Astrocyte of the cerebellum (primary cell): ENCODE measurements around the gene SRP9.

ENCODE experiments used
- DNase-seq: peaks from one replicate; pipeline ENCODE4 v3.0.0-alpha.2; 2011; ENCODE audit warnings: low read depth
- H3K4me3 ChIP-seq: 2 replicates; pipeline ENCODE4 v1.5.1; 2011; ENCODE audit warnings: mild to moderate bottlenecking, low read depth, low read length, moderate library complexity
- in situ Hi-C: cut with HindIII; loops from 2 replicates; pipeline ENCODE4 v1.10.0; 2017; ENCODE audit warnings: low sequenced_read_pairs
- TF ChIP-seq, protein P1 (sequence below): IDR thresholded peaks from 2 replicates; pipeline ENCODE4 v1.5.1; 2012; ENCODE audit warnings: low read length, low read depth, moderate library complexity, mild to moderate bottlenecking; ENCODE audit errors: missing control alignments

The SRP9 gene

DNA sequence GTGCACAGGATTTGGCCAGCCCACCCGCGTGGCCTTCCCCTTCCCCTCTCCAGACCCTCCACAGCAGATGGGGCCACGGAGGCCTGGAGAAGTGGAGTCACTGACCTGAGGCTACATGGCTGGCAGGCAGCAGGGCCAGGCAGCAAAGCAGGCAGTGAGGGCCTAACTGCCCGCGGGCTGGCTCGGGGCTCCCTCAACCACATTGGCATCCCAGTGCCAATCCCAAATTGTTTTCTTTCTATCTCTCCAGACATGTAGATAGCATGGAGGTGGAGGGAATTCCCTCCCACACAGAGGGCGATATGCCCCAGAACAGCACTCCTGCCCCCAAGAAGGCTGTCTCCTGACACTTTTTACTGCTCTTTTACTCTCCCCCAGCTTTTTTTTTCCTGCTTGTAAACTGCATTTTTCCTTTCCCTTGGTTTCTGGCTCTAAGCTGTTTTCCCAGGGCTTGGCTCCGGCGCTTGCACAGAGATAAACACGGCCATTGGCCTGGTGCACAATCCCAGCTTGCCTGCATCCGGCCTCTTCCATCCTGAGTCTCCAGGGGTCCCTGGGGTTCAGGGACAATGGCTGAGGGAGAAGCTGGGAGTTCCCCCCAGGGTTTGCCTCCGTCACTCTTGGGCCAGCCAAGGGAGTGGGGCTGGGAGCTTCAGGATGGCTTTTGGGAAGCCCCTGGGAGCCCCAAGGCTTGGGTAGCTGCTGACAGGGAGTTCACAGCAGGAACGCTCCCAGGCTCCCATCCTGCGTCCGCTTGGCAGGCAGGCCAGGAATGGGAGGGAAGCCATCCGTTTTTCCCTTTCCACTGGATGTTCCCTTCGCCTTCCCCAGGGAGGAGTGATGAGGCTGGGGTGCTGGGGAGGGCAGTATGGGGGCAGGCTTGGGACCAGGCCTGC is 39.3 kb downstream of the SRP9 start:
- TF ChIP-seq, protein P1, sequence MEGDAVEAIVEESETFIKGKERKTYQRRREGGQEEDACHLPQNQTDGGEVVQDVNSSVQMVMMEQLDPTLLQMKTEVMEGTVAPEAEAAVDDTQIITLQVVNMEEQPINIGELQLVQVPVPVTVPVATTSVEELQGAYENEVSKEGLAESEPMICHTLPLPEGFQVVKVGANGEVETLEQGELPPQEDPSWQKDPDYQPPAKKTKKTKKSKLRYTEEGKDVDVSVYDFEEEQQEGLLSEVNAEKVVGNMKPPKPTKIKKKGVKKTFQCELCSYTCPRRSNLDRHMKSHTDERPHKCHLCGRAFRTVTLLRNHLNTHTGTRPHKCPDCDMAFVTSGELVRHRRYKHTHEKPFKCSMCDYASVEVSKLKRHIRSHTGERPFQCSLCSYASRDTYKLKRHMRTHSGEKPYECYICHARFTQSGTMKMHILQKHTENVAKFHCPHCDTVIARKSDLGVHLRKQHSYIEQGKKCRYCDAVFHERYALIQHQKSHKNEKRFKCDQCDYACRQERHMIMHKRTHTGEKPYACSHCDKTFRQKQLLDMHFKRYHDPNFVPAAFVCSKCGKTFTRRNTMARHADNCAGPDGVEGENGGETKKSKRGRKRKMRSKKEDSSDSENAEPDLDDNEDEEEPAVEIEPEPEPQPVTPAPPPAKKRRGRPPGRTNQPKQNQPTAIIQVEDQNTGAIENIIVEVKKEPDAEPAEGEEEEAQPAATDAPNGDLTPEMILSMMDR = no peak
- DNase-seq = no peak
- no peak overlapping the region for H3K4me3 ChIP-seq
- in situ Hi-C loops = loop anchor here (5.0 kb wide), 1 partner anchor 105 kb away; the partner anchor contains the start of gene PYCR2

DNA sequence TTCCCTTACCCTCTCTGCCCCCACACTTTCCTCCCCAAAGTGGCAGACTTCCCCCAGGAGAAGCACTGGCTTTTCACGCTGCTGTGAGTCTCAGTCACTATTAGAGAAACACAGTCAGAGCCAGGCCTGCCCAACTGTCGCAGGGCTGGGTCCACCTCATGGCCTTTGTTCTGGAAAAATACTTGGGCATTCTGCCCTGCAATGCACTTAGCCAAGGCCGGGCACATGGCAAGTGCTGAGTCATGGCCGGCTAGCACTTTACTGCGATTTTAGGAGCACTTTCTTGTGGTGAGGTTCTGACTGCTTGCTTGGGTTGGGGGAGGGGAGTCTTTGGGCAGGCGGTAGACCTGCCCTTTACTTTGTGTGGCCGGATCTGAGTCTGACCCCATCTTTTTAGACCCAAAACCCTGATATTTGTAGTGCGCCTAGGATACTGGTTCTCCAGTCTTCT is 40.0 kb downstream of the SRP9 start:
- TF ChIP-seq, protein P1 = no peak
- peak; percentile 69 for DNase-seq
- H3K4me3 ChIP-seq = no peak overlapping the region
- in situ Hi-C loops = loop anchor here (5.0 kb wide), 1 partner anchor 105 kb away; the partner anchor contains the start of gene PYCR2

DNA sequence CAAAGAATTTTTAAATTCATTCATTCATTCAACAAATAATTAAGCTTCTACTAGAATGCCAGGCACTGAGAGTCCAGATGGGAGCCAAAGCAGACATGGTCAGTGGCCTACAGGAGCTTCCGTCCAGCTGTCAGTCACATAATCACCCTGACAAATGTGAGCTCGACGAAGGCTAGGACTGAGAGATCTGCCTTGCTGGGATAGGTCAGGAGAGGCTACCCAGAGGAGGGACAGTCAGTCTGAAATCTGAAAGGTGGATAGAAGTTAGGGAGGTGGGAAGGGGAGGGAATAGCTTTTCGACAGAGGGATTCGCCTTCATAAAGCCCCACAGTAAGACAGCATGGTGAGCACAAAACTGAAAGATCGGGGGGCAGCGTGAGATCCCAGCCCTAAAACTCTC is 40.6 kb downstream of the SRP9 start:
- DNase-seq = no peak
- in situ Hi-C loops = loop anchor here (5.0 kb wide), 1 partner anchor 104 kb away; the partner anchor contains the start of gene PYCR2
- H3K4me3 ChIP-seq = no peak overlapping the region
- TF ChIP-seq, protein P1 = no peak

DNA sequence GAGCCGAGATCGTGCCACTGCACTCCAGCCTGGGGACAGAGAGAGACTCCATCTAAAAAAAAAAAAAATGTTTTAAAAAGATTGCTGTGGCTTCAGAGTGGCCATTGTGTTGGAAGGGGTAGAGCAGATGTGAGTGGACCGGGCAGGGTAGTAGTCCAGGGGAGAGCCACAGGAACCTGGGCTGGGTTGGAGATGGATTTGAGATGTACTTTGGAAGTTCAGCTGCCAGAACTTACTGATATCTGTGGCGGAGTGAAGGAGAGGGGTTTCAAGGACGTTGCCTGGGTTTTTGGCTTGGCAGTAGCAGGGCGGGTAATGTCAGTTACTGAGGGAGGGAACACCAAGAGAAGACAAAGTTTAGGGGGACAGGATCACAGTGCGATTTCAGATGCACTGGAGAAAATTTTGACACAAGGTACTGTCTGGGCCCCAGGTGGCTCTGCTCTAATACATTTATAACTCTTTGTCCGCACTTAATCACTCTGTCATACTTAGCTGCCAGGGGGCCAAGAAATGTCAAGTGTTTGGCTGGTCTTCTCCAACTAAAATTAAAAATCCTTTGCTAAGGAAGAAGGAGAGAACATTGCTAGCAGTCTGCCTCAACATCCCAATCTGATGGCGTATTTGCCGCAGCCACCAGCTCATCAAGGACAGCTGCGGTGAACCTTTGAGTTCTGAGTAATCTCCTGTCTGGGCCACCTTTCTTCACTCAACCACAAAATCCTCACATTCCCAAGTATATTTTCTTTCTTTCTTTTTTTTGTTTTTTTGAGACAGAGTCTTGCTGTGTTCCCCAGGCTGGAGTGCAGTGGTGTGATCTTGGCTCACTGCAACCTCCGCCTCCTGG is 41.9 kb downstream of the SRP9 start:
- no peak for DNase-seq
- H3K4me3 ChIP-seq = no peak overlapping the region
- TF ChIP-seq, protein P1 = no peak
- in situ Hi-C loops = loop anchor here (5.0 kb wide), 1 partner anchor 103 kb away; the partner anchor contains the start of gene PYCR2

DNA sequence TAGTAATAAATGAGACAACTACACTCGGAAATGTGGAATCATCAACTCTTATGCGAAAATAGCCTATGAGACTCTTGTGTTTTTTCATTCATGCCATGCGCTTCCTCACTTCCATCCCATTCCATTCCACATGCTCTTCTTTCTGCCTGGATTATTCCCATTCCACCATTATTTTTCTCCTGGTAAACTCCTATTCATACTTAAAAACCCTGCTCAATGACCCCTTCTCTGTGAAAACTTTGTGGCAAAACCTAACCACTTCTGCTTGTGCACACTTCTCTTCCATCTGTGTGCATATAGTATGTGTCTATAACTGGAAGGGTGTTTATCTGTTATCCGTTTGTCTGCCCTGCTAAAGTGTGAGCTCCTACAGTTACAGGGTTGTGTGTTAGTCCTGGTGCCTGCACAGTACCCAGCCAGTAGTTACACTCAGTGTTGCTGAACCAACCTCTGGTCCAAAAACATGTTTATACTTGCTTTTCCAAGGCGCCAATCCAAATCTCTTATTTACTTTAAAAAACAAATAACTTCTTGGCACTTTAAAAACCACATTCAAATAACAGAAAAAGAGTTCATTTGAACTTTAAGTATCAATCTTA is 43.0 kb downstream of the SRP9 start:
- no peak overlapping the region for H3K4me3 ChIP-seq
- in situ Hi-C loops = no loop called here
- TF ChIP-seq, protein P1 = no peak
- DNase-seq = no peak
